ENCODE measurements around the gene ARID1A. TPM values are rescaled to one million over a fixed set of nuclear protein-coding genes. Genes with fewer than 3 reads are reported as not detected.

ARID1A gene
- total and polyA plus RNA-seq, 8 donors, result 9.9 to 74.2 (median 45.3) TPM

GRCh38 chr1:26693599-26694572 lies 1.9 kb upstream of the ARID1A start:
- Histone ChIP-seq H3K4me3 (peak overlapping the region; percentile 49 to 63 (median 58)), H3K9me3 (no peaks in the 10 kb centered on the region), H3K36me3 (no peaks in the 10 kb centered on the region), H3K27me3 (no peaks in the 10 kb centered on the region), H3K27ac (peak overlapping the region; percentile 94 to 98 (median 97)), H3K4me1 (peaks cover 38 to 60% (median 51%) of the 10 kb centered on the region in 4 donors)
- TF ChIP-seq POLR2AphosphoS5 (IDR thresholded peaks at IDR 0.05) (no peak), EP300 (IDR thresholded peaks at IDR 0.05) (no peak), POLR2A (IDR thresholded peaks at IDR 0.05) (no peak), CTCF (IDR thresholded peaks at IDR 0.05) (no peak)
- DNase-seq, result peak in 1 of 2 donors; percentile 64
- WGBS, 5 donors, result 18 to 30% (median 21%) methylated on average over 7 of the region's 7 CpGs
- intact Hi-C loops (cut with DNase I; ENCODE audit: low total_unique reads), result no loop called here

- intact Hi-C loops (cut with DNase I; ENCODE audit: low total_unique reads), result no loop called here
- TF ChIP-seq POLR2AphosphoS5 (IDR thresholded peaks at IDR 0.05), result no peak
- TF ChIP-seq EP300 (IDR thresholded peaks at IDR 0.05), result no peak
- no peak for TF ChIP-seq CTCF (IDR thresholded peaks at IDR 0.05)
- no peak for TF ChIP-seq POLR2A (IDR thresholded peaks at IDR 0.05)
- peaks cover 47 to 69% (median 60%) of the 10 kb centered on the region in 4 donors for H3K4me1 ChIP-seq
- 5 to 8% (median 5%) methylated on average over 11 to 14 of the region's 14 CpGs for WGBS, 5 donors
- H3K4me3 ChIP-seq, result peak overlapping the region; percentile 88 to 98 (median 91)
- peak overlapping the region; percentile 96 to 100 (median 98) for H3K27ac ChIP-seq
- H3K9me3 ChIP-seq, result no peaks in the 10 kb centered on the region
- no peaks in the 10 kb centered on the region for H3K27me3 ChIP-seq
- no peak for DNase-seq
- H3K36me3 ChIP-seq, result no peaks in the 10 kb centered on the region
Observed at GRCh38 chr1:26694638-26695355, 1.0 kb upstream of the ARID1A start.

GRCh38 chr1:26696119-26696653 lies 371 bp downstream of the ARID1A start:
- Histone ChIP-seq H3K4me1 (peaks cover 58 to 70% (median 66%) of the 10 kb centered on the region in 4 donors), H3K36me3 (no peaks in the 10 kb centered on the region), H3K4me3 (peak overlapping the region; percentile 88 to 98 (median 91)), H3K9me3 (no peaks in the 10 kb centered on the region), H3K27ac (peak overlapping the region; percentile 96 to 100 (median 98)), H3K27me3 (no peaks in the 10 kb centered on the region)
- intact Hi-C loops (cut with DNase I; ENCODE audit: low total_unique reads), result no loop called here
- no peak for TF ChIP-seq CTCF (IDR thresholded peaks at IDR 0.05)
- TF ChIP-seq POLR2AphosphoS5 (IDR thresholded peaks at IDR 0.05), result no peak
- TF ChIP-seq EP300 (IDR thresholded peaks at IDR 0.05), result no peak
- TF ChIP-seq POLR2A (IDR thresholded peaks at IDR 0.05), result no peak
- DNase-seq, result no peak
- 0 to 2% (median 1%) methylated on average over 11 to 61 of the region's 72 CpGs; no CpG with 5 or more reads in 1 of the 5 donors for WGBS, 5 donors

Measured in stomach (tissue), 9 donors.